ENCODE results near the gene GJA4. TPM values are rescaled to one million over a fixed set of nuclear protein-coding genes. Genes with fewer than 3 reads are reported as not detected.

GJA4 gene
- total and polyA plus RNA-seq, 2 of the 8 experiments (the other 6 are each of a cell fraction or from before 2014, with no cell fraction given), result 3.2 to 3.9 TPM

- TF ChIP-seq ASH2L (IDR thresholded peaks at IDR 0.05; ENCODE audit: low read length) (no peak), MAX (IDR thresholded peaks at IDR 0.05) (no peak), NANOG (IDR thresholded peaks at IDR 0.05; ENCODE audit: insufficient read depth, low read depth, low read length, poor library complexity, severe bottlenecking) (no peak), RXRA (IDR thresholded peaks at IDR 0.05; ENCODE audit: insufficient read depth, low read depth, low read length) (no peak), CREB1 (IDR thresholded peaks at IDR 0.05) (no peak), CTCF (IDR thresholded peaks at IDR 0.05; ENCODE audit: control extremely low read depth in 1 of 3, insufficient read depth in 1 of 3, low read depth in 1 of 3, low read length in 3 of 3) (no peak)
These were observed 2.0 kb downstream of the GJA4 start (continued) for GRCh38 chr1:34794790-34795180.
